Raji (cell line): ENCODE results near the gene ASIC1.

ENCODE experiments used
- POLR2A ChIP-seq: IDR thresholded peaks from 2 replicates; pipeline ENCODE4 v1.6.1; 2011; ENCODE audit warnings: low read depth, low read length, control low read depth; ENCODE audit not compliant: insufficient read depth

The ASIC1 gene

GRCh38 chr12:50052964-50053363 lies 4.4 kb upstream of the ASIC1 start:
- TF ChIP-seq POLR2A: no peak

DNA sequence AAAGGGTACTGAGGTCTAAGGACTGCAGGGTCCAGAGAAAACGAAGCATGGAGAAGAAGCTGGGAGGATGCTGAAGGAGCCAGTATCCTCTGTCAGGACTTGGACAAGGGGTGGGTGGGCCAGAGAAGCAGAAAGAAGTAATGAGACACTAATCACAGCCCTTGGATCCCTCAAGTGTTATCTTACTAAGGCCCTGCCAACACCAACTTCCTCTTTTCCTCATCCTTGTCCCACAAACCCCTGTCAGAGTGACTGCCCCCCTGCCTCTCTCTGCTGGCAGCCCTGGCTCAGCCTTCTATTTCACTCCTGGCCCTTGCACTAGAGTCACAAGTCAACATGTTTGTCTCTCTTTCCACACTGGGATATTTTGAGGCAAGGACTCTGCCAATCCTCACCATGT lies 3.8 kb upstream of the ASIC1 start:
- TF ChIP-seq POLR2A: no peak

- TF ChIP-seq POLR2A: no peak
These were observed 1.4 kb upstream of the ASIC1 start for GRCh38 chr12:50055831-50056638.

GRCh38 chr12:50056639-50056976 lies 788 bp upstream of the ASIC1 start:
- no peak for TF ChIP-seq POLR2A

GRCh38 chr12:50057896-50058670 lies 687 bp downstream of the ASIC1 start:
- no peak for TF ChIP-seq POLR2A

DNA sequence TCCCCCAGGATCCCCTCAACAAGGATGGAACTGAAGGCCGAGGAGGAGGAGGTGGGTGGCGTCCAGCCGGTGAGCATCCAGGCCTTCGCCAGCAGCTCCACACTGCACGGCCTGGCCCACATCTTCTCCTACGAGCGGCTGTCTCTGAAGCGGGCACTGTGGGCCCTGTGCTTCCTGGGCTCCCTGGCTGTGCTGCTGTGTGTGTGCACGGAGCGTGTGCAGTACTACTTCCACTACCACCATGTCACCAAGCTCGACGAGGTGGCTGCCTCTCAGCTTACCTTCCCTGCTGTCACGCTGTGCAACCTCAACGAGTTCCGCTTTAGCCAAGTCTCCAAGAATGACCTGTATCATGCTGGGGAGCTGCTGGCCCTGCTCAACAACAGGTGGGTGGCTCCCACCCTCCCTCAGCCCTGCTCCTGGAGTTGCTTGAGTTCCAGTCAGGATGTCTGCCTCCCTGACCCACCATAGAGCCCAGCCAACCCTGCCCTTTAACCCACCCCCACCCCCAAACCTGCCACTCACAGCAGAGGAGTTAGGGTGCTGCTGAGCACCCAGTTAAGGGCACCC lies 1.4 kb downstream of the ASIC1 start:
- no peak for TF ChIP-seq POLR2A

DNA sequence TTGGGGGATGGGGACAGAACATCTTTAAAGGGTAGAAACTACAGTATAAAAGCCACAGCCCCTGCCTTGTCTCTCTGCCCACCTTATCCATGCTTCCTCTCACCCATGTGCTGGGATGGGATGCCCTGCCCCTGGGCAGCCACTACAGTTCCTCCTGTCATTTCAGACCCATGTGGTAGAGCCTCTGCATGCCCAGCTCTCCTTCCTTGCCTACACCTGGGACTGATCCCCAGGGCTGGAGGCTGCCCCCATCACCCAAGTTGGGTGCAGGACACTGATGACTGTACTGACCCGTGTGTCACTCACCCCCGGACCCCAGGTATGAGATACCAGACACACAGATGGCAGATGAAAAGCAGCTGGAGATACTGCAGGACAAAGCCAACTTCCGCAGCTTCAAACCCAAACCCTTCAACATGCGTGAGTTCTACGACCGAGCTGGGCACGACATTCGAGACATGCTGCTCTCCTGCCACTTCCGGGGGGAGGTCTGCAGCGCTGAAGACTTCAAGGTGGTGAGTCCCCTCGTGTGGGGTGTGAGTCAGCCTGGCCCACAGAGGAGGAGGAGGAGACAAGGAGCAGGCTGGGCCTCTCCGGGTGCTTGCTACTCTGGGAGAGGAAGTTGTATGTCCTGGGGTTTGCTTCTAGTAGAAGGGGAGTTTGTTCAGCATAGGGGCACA lies 2.2 kb downstream of the ASIC1 start:
- no peak for TF ChIP-seq POLR2A

GRCh38 chr12:50060120-50060468 lies 2.7 kb downstream of the ASIC1 start:
- no peak for TF ChIP-seq POLR2A

DNA sequence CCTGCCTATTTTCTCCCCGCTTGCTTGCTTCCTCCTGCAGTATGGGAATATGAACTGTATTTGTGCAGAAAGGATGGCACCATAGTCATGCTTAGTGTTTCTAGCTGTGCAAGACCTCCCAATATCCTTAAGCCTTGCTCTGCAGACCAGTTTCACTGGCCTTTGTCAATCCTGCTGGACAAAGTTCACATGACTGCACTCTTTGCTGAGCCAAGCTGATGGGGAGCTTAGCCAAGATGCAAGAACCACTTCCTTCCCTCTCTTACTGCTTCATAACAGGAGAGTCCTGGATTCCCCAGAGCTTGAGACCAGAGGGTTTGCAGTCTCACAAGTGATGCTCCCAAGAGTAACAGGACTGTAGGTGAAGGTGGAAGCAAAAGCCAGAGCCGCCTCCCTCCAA lies 3.8 kb downstream of the ASIC1 start:
- no peak for TF ChIP-seq POLR2A

DNA sequence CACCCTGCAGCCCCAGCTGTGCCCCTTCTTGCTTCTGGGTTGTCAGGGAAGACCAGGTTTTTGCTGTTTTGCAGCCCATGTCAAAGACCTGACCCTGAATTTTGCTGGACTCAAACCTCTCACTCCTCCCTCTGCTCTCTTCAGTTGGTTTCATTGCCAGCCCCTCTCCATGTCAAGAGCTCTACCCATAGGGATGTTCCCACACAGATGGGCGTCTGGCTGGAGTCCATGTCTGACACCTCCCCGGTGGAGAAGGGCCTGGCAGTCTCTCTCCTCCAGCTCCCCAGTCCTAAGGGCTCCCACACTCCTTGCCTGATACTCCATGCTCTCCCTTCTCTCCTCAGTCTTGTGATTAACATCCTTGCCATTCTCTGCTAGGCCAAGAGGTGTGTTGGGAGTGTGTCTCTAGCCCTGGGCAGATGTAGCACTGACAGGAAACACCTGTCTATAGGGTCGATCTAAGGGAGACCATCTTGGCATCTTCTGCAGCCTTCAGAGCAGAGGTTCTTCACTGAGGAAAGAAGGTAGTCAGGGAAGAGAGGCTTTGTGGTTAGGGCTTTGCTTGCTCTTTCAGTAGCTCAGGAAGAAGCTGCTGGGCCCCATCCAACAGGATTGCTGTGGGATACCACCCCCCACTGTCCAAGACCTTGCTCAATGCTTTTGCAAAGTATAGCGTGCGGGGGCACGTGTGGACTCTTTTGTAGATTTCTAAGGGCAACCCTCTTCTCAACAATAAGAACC lies 4.7 kb downstream of the ASIC1 start:
- TF ChIP-seq POLR2A: no peak

GRCh38 chr12:50062728-50063460 lies 5.5 kb downstream of the ASIC1 start:
- TF ChIP-seq POLR2A: no peak

GRCh38 chr12:50065726-50066310 lies 8.4 kb downstream of the ASIC1 start:
- TF ChIP-seq POLR2A: no peak

DNA sequence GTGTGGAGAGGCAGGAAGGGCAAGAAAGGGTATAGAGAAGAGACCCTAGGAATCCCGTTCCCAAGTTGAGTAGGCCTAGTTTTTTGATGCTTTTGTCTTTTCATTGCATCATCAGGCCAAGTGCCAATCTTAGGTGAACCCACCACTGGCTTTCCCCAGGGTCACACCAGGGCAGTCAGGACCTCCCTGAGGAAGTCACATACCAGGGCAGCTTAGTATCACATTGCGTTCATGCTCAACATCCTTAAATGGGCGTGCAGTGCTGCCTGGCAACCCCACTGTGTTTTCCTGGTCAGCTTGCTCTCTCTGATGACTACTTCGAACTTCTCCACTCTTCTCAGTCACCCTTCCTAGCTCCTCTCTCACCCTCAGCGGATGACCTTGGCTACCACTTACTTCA lies 9.0 kb downstream of the ASIC1 start:
- no peak for TF ChIP-seq POLR2A

- TF ChIP-seq POLR2A: no peak
These were observed 11.7 kb downstream of the ASIC1 start for GRCh38 chr12:50069069-50069468.
